Measurements from ENCODE around the gene DEPP1.

The DEPP1 gene

GRCh38 chr10:44993226-44993921 lies 14.8 kb upstream of the DEPP1 start:
- DNase-seq = no peak

- DNase-seq = no peak
Observed at GRCh38 chr10:44992732-44993225, 14.2 kb upstream of the DEPP1 start.

GRCh38 chr10:44992070-44992731 lies 13.6 kb upstream of the DEPP1 start:
- no peak for DNase-seq

GRCh38 chr10:44991571-44991970 lies 13.0 kb upstream of the DEPP1 start:
- no peak for DNase-seq

GRCh38 chr10:44990965-44991364 lies 12.4 kb upstream of the DEPP1 start:
- DNase-seq = no peak

- no peak for DNase-seq
Observed at GRCh38 chr10:44990302-44990655, 11.7 kb upstream of the DEPP1 start.

- DNase-seq = no peak
Observed at GRCh38 chr10:44989597-44990301, 11.1 kb upstream of the DEPP1 start.

GRCh38 chr10:44988957-44989585 lies 10.5 kb upstream of the DEPP1 start:
- no peak for DNase-seq

GRCh38 chr10:44986670-44987069 lies 8.1 kb upstream of the DEPP1 start:
- no peak for DNase-seq

- DNase-seq = no peak
Observed at GRCh38 chr10:44986179-44986578, 7.6 kb upstream of the DEPP1 start.

- no peak for DNase-seq
Observed at GRCh38 chr10:44985175-44985681, 6.6 kb upstream of the DEPP1 start.

- DNase-seq = no peak
Observed at GRCh38 chr10:44984671-44985101, 6.1 kb upstream of the DEPP1 start.

- no peak for DNase-seq
Observed at GRCh38 chr10:44983895-44984278, 5.3 kb upstream of the DEPP1 start.

GRCh38 chr10:44983066-44983894 lies 4.7 kb upstream of the DEPP1 start:
- DNase-seq = no peak

- no peak for DNase-seq
Observed at GRCh38 chr10:44982496-44982895, 3.9 kb upstream of the DEPP1 start.

GRCh38 chr10:44982114-44982460 lies 3.5 kb upstream of the DEPP1 start:
- DNase-seq = no peak

GRCh38 chr10:44981172-44982113 lies 2.8 kb upstream of the DEPP1 start:
- no peak for DNase-seq

GRCh38 chr10:44980309-44981171 lies 1.9 kb upstream of the DEPP1 start:
- DNase-seq = no peak

GRCh38 chr10:44979281-44980191 lies 927 bp upstream of the DEPP1 start:
- no peak for DNase-seq

Data from NCI-H1105 (cell line).